K562 (cell line): ENCODE measurements around the gene METTL8.

Experiments
- CGGBP1 ChIP-seq: fragments of 250-450 bp; sonication (Bioruptor Pico); IDR thresholded peaks from 2 replicates; pipeline ENCODE4 v1.9.0; 2021; ENCODE audit warnings: mild to moderate bottlenecking
- COPS2 ChIP-seq: fragments of 450-650 bp; conservative IDR thresholded peaks from 2 replicates; pipeline ENCODE4 v1.6.1; 2016; ENCODE audit warnings: mild to moderate bottlenecking, moderate library complexity
- GABPA ChIP-seq: fragments of 200-800 bp; sonication (Bioruptor generic); conservative IDR thresholded peaks from 2 replicates; pipeline ENCODE4 v1.6.1; 2016; ENCODE audit warnings: low read depth, missing genetic modification characterization, missing compliant biosample characterization
- JUNB ChIP-seq: fragments of 450-650 bp; formaldehyde crosslinking; conservative IDR thresholded peaks from 2 replicates; pipeline ENCODE4 v1.4.0; 2020; ENCODE audit warnings: mild to moderate bottlenecking
- RHOXF2B ChIP-seq: fragments of 250-450 bp; sonication (Bioruptor Pico); conservative IDR thresholded peaks from 2 replicates; pipeline ENCODE4 v1.5.1; 2021
- ZFP91 ChIP-seq: sonication (generic); formaldehyde crosslinking; IDR thresholded peaks from 2 replicates; pipeline ENCODE4 v1.8.0; 2022; ENCODE audit warnings: mild to moderate bottlenecking, missing genetic modification reagents
- ZZZ3 ChIP-seq: fragments of 450-650 bp; IDR thresholded peaks from 2 replicates; pipeline ENCODE4 v1.6.1; 2016; ENCODE audit warnings: antibody characterized with exemption, mild to moderate bottlenecking, moderate library complexity
- TF ChIP-seq, protein P1 (sequence below), 3 experiments: IDR thresholded peaks in 2 of 3; conservative IDR thresholded peaks in 1 of 3; 2 replicates each; pipeline ENCODE4 v1.5.1; 2011 to 2012; ENCODE audit warnings: low read length in 3 of 3, mild to moderate bottlenecking in 3 of 3, control low read depth in 2 of 3, improper control_type of control experiment in 1 of 3, inconsistent platforms in 1 of 3, low read depth in 1 of 3, mixed read lengths in 1 of 3, moderate library complexity in 1 of 3; ENCODE audit not compliant: insufficient read depth in 2 of 3
- TF ChIP-seq, protein P2 (sequence below): fragments of 250-450 bp; sonication (Bioruptor Pico); IDR thresholded peaks from 2 replicates; pipeline ENCODE4 v1.8.0; 2021; ENCODE audit warnings: moderate library complexity, mild to moderate bottlenecking, inconsistent platforms
- TF ChIP-seq, protein P3 (sequence below): sonication (generic); formaldehyde crosslinking; IDR thresholded peaks from 2 replicates; pipeline ENCODE4 v1.8.0; 2022; ENCODE audit warnings: mild to moderate bottlenecking, low read depth, missing genetic modification reagents

- TF ChIP-seq, protein P1, sequence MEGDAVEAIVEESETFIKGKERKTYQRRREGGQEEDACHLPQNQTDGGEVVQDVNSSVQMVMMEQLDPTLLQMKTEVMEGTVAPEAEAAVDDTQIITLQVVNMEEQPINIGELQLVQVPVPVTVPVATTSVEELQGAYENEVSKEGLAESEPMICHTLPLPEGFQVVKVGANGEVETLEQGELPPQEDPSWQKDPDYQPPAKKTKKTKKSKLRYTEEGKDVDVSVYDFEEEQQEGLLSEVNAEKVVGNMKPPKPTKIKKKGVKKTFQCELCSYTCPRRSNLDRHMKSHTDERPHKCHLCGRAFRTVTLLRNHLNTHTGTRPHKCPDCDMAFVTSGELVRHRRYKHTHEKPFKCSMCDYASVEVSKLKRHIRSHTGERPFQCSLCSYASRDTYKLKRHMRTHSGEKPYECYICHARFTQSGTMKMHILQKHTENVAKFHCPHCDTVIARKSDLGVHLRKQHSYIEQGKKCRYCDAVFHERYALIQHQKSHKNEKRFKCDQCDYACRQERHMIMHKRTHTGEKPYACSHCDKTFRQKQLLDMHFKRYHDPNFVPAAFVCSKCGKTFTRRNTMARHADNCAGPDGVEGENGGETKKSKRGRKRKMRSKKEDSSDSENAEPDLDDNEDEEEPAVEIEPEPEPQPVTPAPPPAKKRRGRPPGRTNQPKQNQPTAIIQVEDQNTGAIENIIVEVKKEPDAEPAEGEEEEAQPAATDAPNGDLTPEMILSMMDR (IDR thresholded peaks at IDR 0.05 in 2 of 3, conservative IDR thresholded peaks at IDR 0.05 in 1 of 3; ENCODE audit: insufficient read depth in 2 of 3, low read depth in 1 of 3, low read length in 3 of 3), result no peak
- TF ChIP-seq RHOXF2B (no peak), COPS2 (no peak), CGGBP1 (no peak), GABPA (tag) (no peak), JUNB (CRISPR knock-in tag) (no peak), ZZZ3 (no peak), ZFP91 (no peak)
- TF ChIP-seq, protein P2, sequence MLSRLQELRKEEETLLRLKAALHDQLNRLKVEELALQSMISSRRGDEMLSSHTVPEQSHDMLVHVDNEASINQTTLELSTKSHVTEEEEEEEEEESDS (CRISPR knock-in tag), result no peak
- TF ChIP-seq, protein P3, sequence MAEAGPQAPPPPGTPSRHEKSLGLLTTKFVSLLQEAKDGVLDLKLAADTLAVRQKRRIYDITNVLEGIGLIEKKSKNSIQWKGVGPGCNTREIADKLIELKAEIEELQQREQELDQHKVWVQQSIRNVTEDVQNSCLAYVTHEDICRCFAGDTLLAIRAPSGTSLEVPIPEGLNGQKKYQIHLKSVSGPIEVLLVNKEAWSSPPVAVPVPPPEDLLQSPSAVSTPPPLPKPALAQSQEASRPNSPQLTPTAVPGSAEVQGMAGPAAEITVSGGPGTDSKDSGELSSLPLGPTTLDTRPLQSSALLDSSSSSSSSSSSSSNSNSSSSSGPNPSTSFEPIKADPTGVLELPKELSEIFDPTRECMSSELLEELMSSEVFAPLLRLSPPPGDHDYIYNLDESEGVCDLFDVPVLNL (CRISPR knock-in tag), result no peak
Measured at GRCh38 chr2:171330155-171330956, 103.4 kb downstream of the METTL8 start.
